ENCODE measurements around the gene IFNLR1.

DNA sequence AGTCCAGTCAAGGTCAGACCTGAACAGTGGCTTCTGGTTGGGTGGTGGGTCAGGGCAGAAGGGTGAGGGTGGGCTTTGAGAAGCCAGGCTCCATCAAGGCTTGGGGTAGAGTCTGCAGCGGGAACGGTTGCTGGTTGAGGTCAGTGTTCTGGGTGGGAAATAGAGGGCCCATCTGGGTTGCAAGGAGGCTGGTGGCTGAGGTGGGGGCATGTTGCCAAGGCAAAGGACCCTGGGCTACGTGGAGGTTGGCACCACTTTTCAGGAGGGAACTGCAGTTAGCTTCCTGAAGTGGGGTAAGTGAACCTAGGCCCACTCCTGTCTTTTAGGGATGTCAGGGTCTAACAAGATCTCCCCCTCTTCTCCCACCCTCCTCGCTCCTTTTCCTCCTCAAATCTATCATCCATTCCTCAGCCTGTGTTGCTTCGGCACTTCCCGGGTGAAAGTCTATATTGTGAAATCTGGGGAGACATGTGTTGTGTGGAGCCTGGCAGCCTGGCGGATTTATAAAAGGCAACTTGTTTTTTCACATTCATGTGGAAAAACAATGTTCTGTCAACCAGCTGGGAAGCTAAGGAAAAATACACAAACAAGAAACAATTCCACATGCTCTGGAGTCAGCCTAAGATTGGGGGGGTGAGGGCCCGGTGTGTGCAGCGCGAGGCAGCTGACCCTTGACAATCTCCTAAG is 45.6 kb downstream of the IFNLR1 start:
- TF ChIP-seq, protein P1, sequence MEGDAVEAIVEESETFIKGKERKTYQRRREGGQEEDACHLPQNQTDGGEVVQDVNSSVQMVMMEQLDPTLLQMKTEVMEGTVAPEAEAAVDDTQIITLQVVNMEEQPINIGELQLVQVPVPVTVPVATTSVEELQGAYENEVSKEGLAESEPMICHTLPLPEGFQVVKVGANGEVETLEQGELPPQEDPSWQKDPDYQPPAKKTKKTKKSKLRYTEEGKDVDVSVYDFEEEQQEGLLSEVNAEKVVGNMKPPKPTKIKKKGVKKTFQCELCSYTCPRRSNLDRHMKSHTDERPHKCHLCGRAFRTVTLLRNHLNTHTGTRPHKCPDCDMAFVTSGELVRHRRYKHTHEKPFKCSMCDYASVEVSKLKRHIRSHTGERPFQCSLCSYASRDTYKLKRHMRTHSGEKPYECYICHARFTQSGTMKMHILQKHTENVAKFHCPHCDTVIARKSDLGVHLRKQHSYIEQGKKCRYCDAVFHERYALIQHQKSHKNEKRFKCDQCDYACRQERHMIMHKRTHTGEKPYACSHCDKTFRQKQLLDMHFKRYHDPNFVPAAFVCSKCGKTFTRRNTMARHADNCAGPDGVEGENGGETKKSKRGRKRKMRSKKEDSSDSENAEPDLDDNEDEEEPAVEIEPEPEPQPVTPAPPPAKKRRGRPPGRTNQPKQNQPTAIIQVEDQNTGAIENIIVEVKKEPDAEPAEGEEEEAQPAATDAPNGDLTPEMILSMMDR (IDR thresholded peaks at IDR 0.05; ENCODE audit: low read length) = no peak
- TF ChIP-seq EZH2 (optimal IDR thresholded peaks at IDR 0.05; ENCODE audit: low read depth, low read length) (no peak), EZH2phosphoT487 (IDR thresholded peaks at IDR 0.05; ENCODE audit: low read length) (no peak)

Measured in MM.1S (cell line).